Adrenal gland (tissue), 5 donors: ENCODE data around the gene PHKG2.

Source experiments
- CTCF ChIP-seq, 6 experiments: fragments of 450-650 bp in 4 of 6; fragments of 200-600 bp in 2 of 6; sonication (generic) in 1 of 6; IDR thresholded peaks; 1 replicate in 5 of 6; 2 replicates in 1 of 6; pipeline versions ENCODE4 v1.5.1 to v1.8.0; 2016 to 2021; ENCODE audit warnings: antibody characterized with exemption in 6 of 6, mild to moderate bottlenecking in 2 of 6, moderate library complexity in 1 of 6
- POLR2A ChIP-seq, 2 donors: fragments of 450-650 bp; IDR thresholded peaks; one replicate each; pipeline ENCODE4 v1.6.1; 2017; ENCODE audit warnings: antibody characterized with exemption in 2 of 2, mild to moderate bottlenecking in 2 of 2, moderate library complexity in 1 of 2
- donor health status: DM: no; HTN: no; CAD: no.

GRCh38 chr16:30699615-30700099 lies 48.6 kb upstream of the PHKG2 start:
- no peak for TF ChIP-seq CTCF (IDR thresholded peaks at IDR 0.05)
- TF ChIP-seq POLR2A (IDR thresholded peaks at IDR 0.05): no peak
